Measurements from ENCODE around the gene CNTNAP1.
"Not testable (repeated sequence)": the region's sequence is repeated elsewhere in the genome, so short reads cannot be mapped to it uniquely, and the experiment has no call there.

Gene CNTNAP1

DNA sequence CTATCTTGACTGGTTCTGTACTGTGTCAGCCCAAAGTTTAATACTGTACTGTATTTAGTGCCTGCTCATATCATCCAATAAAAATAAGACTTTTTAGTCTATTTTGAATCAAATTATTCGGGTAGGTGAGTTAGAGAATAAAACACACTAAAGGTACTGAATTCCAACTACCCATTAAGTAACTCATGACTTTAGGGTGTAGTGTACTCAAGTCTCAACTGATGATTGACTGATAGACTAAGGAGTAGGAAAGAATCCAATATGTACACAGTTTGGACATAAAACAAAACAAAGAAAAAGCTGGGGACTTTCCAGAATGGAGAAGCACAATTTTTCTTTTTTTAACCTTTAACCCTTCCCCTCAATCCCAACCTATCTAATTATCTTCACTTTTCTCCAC lies 58.4 kb downstream of the CNTNAP1 start:
- no peak for DNase-seq (ENCODE audit: low read depth in 3 of 3, low spot score in 1 of 3)

DNA sequence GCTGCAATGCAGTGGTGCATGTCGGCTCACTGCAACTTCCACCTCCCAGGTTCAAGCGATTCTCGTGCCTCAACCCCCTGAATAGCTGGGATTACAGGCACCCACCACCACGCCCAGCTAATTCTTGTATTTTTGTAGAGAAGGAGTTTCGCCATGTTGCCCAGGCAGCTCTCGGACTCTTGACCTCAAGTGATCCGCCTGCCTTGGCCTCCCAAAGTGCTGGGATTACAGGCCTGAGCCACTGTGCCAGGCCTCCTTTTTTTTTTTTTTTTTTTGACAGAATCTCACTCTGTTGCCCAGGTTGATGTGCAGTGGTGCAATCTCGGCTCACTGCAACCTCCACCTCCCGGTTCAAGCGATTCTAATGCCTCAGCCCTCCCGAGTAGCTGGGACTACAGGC lies 60.6 kb downstream of the CNTNAP1 start:
- not testable (repeated sequence) for DNase-seq (ENCODE audit: low read depth in 3 of 3, low spot score in 1 of 3)

DNA sequence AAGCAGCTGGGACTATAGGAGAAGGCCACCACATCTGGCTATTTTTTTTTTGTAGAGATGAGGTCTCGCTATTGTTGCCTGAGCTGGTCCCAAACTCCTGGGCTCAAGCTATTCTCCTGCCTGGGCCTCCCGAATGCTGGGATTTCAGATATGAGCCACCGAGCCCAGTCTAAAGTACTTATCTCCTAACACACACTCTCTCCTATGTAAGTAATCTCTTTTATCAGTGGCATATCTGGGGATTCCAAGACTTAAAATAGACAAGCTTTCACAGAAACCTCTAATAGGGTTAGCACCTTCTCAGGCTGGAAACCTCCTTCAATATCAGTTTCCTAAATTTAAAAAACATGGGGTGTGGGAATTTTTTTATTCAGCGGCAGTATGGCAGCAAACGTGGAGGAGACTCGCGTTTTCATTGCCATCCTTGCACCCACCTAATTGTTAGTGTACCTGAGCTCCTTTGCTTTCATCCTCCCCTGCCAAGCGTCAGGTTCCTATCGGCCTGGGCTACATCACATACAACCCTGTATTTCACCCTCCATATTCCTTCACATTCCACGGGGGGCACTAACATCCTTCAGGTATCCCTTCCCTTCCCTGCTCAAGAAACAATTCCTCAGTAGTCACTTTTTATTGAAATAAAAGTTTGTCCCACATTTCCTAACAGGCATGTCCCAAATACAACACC lies 61.4 kb downstream of the CNTNAP1 start:
- DNase-seq (ENCODE audit: low read depth in 3 of 3, low spot score in 1 of 3): no peak

DNA sequence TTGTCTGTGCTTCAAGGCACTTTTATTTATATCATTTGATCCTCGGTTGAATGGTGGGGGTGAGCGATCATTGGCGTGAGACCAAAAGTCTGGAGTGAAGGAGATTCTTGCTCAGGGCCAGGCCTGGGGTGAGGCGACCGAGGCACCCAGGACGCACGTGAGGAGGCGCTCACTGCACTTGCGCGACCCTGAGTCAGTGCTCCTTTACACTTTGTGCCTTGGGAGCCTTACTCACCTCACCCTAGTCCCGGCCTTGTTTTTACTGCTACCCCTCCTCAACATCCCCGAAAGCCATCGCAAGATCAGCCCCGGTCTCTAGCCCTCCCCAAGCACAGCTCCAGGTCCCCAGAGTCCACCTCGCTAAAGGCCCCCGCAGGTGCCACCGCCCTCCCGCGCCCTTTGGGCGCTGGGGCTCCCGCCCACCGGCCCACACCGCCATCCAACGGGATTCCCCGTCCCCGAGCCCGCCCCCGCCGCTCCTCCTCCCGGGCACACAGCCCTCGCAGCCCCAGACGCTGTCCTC lies 62.0 kb downstream of the CNTNAP1 start:
- peak in 2 of 3 donors; percentile 28 to 62 for DNase-seq (ENCODE audit: low read depth in 3 of 3, low spot score in 1 of 3)

DNA sequence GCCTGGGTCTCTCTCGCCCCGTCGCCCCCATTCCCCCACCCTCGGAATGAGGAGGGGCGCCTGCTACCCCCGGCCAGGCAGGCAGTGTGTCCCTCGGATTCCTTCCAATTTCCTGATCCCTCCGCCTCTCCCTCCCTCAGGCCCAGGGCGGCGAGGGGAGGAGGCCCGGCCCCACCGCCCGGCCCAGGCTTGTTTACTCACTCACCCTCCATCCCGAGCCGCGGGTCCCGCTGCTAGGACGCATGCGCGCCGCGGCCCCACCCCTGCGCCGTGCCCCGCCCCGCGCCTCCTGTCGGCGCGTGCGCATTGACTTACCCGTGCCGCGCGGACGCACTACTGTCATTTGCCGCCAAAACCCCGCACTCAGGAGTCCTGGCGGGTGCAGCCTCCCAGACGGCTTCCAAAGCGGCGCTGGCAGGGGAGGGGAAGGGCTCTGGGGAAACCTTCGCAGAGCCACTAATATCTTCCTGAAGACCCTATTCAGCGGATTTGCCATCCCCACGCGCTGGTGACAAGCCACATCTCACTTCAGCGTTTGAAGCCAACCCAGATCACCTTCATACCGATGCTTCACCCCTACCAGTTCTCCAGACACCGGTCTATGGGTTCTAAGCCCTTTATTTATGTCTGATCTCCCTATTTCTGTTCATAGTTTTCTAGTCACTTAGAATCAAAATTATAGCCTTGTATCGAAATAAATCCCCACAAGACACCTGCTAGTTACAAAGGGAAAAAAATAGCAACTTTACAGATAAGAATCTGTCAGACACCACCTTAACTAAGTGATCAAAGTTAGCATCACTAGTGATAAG lies 62.7 kb downstream of the CNTNAP1 start, which contains the start of gene EZH1:
TSS of gene EZH1 (minus strand) at position 235 of the 812 bp plus-strand sequence. CDS start 16,099 bp downstream, outside the sequence.
- DNase-seq (ENCODE audit: low read depth in 3 of 3, low spot score in 1 of 3): peak; percentile 83 to 91 (median 89)

DNA sequence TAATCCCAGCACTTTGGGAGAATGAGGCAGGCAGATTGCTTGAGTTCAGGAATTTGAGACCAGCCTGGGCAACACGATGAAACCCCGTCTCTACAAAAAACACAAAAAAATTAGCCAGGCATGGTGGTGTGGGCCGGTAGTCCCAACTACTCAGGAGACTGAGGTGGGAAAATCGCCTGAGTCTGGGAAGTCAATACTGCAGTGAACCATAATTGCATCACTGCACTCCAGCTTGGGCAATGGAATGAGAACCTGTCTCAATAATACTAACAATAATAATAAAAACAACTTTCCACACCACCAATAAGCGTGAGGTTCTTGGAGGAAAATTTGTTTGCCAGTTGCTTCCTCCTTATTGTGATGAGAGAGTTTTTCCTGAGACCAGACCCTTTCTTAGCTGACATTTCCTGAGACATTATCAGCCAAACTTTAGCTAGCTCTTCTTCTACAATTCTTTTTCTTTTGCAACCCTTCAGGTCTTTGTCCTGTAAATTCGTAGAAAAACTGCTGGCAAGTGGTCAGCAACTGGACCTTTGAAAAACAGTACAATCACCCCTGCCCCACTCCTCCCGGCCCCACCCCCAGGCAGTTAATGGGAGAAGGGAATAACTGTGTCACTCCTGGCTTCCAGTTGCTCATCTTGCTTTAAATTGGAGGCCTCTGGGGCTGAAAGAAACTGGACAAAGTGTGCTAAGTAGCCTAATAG lies 66.0 kb downstream of the CNTNAP1 start:
- no peak for DNase-seq (ENCODE audit: low read depth in 3 of 3, low spot score in 1 of 3)

DNA sequence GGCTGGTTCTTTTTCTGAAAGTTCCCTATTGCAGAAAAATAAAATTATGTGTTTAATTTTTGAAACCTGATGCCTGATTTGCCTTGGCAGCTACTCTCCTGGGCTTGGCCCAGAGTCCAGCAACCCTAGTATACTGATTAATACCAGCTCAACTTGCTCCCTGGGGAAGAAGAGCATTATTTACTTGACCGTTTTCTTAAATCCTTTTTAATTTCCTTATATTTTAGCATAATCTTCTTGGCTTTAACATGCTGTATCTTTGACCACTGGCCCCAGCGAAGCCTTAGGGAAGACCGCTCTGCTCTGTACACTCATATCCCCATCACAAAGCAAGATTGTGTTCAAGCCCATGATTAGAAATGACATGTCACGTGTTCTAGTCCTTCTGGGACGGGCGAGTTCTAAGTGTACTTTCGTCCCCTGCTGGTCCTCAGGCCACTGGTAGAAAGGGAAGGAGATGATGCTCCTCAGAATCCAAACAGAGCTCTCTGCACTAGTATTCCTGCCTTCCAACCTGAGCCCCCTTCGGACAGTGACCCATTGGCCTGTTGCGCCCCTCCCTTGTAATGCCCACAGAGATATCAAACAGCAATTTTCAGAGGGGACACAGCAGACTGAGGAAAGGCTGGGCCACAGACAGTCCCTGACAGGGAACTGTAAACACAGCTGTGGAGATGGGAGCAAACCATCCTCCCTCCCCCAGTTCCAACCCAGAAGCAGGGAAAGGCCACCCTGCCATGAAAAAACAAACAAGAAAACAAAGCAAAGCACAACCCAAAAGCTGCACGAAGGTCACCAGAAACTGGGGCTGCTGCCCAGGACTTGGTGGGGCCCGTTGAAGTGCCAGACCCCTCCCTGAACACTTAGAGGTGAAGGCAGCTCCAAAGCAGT lies 66.8 kb downstream of the CNTNAP1 start:
- no peak for DNase-seq (ENCODE audit: low read depth in 3 of 3, low spot score in 1 of 3)

Data from stimulated activated CD4-positive, alpha-beta T cell treated with anti-CD3 and anti-CD28 coated beads, TNF-alpha, amount 100 ng/mL, for 1 hour (primary cell).